ENCODE data around the gene IFRD1.

The IFRD1 gene

DNA sequence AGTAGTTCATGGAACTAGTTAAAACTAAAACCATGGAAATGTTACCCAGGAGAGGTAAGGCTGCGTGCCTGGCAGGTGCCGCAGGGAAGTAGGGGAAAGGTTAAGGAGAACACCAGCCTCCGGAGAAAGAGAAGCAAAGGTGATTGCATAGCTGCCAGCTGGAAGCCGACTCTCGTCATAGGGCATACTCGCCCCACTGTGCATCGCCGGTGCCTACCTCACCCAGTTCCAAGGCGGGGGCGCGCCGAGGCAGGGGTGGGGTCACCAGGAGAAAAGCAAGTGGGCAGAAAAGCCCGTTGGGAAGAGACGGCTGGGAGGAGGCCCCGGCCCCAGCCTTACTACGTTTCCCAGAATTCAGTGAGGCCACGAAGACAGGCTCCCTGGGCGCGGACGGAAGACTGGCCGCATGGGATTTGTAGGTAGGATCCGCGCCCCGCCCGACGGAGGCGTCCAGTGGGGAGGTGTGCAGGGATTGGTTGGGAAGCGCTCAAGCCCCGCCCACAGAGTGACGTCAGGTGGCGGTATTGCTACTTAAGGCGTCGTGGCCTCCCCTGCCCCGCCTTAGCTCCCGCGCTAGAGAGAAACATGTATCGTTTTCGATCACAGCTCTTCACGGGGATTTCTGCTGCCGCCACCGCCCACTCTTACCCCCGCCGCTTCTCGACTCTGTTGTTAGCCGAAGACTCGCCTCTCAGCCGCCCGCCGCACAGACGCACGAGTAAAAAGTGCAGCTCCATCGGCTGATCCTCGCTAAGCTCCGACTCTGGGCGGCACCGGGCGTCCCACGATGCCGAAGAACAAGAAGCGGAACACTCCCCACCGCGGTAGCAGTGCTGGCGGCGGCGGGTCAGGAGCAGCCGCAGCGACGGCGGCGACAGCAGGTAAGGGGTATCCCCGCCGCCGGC is at the start of gene IFRD1:
Gene IFRD1, plus strand, starts transcription at position 559 of the 905 bp plus-strand sequence. Its CDS starts 229 bp downstream, at position 788.
- peak; percentile 98 for DNase-seq

DNA sequence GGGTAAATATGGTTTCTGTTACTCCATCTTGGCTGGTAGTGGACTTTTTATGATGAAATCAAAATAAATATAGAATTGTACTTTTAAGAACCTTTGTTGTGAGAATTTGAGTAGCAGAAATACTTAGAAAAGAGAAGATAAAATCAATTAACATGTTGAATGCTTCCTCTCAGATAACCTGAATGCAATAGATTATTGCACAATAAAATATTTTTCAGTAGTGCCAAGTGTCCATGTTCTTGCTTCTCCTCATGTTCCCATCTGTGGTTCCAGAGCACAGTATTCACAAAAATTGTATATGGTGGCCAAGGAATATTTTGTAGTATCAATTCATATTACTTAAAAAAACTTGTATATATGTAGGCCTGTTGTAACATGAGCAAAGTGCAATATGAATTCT is 45.9 kb upstream of the IFRD1 start:
- DNase-seq = no peak

GRCh38 chr7:112405286-112405685 is 45.0 kb upstream of the IFRD1 start:
- DNase-seq = no peak

DNA sequence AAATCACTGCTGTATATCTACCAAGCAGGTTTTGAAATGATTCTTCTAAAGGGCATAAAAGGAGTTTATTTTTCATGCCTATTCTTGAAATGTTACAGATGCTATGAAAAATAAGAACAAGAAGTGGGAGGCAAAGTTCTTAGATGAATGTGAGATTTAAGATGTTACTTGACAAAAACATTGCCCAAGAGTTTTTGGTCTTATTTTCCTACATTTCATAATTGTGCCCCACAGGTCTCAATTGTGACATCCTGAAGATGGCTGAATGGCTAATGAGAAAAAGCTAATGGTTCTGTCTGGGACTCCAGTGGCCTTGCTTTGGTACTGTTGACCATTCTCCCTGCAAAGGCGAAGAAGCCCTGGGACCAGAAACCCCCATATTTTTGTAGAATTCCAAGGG is 43.0 kb upstream of the IFRD1 start:
- no peak for DNase-seq

GRCh38 chr7:112410092-112410491 is 40.2 kb upstream of the IFRD1 start:
- no peak for DNase-seq

DNA sequence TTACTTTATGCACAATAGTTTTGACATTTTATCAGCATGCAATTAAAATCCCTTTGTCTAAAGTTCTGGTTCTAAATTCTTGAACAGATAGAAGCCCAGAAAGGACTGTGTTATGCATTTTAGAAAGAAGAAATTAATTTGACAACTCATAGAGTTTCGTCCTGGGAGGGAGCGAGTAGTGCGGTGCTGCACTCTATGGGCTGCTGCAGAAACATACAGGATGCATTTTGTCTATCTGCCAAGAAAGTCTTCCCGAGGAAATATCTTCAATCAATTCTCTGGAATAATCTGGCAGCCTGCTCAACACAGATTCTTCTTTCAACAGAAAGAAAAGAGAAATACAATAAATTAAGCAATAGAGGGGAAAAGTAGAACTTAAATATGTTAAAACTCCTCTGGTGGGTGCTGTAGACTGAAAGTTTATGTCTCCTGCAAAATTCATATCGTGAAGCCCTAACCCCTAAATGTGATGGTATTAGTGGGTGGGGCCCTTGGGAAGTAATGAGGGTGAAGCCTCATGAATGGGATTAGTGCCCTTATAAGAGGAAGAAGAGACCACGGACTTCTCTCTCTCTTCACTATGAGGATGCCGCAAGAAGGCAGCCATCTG is 39.0 kb upstream of the IFRD1 start:
- no peak for DNase-seq

GRCh38 chr7:112414855-112415490 is 35.3 kb upstream of the IFRD1 start:
- DNase-seq = peak; percentile 47

GRCh38 chr7:112416127-112416526 is 34.1 kb upstream of the IFRD1 start:
- peak; percentile 30 for DNase-seq

DNA sequence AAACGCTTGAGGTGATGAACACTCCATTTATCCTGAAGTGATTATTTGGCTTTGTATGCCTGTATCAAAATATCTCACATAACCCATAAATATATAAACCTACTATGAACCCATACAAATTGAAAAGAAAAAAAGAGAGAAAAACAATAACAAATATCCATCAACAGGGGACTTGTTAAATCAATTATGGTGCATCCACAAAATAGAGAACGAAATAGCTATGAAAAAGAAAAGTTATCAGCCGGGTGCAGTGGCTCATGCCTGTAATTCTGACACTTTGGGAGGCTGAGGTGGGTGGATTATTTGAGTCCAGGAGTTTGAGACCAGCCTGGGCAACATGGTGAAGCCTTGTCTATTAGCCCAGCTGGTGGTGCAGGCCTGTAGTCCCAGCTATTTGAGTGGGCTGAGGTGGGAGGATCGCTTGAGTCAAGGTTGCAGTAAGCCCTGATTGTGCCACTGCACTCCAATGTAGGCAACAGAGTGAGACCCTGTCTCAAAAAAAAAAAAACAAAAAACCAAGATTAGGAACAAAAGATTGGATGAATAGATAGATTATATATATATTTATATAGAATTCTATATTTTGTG is 30.6 kb upstream of the IFRD1 start:
- DNase-seq = no peak

DNA sequence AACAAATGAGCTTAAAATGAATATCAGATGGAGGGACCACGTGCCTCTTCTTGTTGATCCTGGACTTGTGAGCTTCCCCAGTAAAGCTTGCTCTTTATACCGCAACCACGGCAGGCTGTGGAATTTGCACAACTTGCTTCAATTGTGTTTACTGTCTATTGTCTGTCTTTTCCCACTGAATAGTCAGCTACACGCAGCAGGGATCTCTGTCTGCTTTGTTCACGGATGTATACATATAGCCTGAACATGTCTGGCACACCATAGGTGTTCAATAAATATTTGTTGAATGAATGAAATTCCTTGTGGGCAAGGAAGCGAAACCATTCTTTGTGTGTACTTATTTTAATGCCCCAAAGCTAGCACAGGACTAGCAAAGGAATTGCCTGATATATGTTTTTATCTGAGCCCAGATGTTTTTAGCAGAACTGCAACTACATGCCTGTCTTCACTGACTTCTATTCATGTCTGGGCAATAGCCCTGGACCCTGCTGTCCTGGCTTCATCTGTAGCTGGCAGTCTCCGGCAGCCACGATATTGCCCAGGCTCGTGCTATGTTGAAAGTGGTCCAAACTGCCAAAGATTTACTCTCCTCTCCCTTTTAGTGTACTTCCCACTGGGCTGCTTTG is 29.9 kb upstream of the IFRD1 start:
- peak; percentile 14 for DNase-seq

DNA sequence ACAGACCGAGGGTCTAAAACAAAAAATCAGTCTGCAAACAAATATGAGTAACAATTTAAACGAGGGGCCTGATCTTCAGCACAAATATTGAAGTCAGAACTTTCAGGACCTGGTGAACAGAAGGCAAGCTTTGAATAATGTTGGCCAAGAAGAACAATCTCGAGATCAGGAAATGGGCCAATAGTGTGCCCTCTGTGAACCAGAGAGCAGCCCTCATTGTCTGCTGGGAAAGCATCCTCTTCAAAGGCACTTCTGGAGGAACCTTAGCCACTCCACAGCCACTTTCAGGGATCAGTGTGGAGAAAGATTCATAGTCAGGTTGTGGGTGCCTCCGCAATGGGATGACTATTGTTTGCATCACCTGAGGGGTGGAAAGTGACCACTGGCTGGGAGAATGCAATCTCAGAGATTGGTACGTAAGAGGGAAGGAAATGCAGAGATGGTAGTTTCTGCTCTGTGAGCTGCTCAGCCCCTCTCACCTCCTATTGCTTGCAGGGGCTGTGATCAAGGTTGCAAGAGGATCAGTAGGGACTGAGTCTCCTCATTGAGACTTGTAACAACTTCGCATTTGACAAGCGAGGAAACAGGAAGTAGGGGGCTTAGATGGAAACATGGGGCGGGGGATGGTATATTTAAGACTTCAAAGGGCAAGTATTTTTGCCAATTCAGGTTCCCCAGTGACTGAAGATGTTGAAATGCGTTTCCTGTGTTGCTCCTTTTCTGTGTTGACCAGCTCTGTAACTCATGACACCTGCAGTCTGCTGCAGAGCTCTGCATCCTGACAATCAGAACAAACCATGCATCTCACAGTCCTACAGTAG is 28.4 kb upstream of the IFRD1 start:
- DNase-seq = no peak

DNA sequence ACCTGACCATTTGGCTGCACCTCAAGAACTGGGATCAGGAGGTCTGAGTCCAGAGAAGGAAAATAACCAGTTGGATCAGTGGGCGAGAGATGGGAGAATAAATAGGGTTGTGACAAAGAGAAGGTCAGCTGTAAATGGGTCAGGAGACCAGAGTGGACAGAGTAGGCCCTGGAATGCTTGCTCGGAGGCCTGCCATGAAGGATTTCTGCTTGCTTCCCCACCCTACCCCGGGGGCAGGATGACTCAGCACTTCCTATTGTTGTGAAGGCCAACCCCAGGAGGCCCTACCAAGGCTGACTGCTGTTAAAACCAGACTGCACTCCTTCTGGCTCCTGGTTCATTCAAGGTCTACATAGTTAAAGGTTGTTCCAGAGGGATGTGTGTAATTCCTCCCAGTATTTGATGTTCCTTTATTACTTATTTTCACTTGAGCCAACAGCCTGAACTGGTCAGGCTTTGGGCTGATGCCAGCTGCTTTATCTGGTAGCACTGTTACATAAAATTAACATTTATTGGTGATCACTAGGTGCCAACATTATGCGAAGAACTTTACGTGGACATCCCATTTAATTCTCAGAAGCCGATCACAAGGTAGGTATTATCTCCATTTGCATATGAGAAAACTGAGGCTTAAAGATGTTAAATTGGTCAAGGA is 27.3 kb upstream of the IFRD1 start:
- DNase-seq = peak; percentile 96

GRCh38 chr7:112423987-112424386 is 26.3 kb upstream of the IFRD1 start:
- no peak for DNase-seq

- no peak for DNase-seq
Observed at GRCh38 chr7:112427984-112428383, 22.3 kb upstream of the IFRD1 start.

GRCh38 chr7:112428715-112429114 is 21.5 kb upstream of the IFRD1 start:
- no peak for DNase-seq

GRCh38 chr7:112430649-112431048 is 19.6 kb upstream of the IFRD1 start:
- DNase-seq = no peak

- no peak for DNase-seq
Observed at GRCh38 chr7:112431803-112432202, 18.5 kb upstream of the IFRD1 start.

DNA sequence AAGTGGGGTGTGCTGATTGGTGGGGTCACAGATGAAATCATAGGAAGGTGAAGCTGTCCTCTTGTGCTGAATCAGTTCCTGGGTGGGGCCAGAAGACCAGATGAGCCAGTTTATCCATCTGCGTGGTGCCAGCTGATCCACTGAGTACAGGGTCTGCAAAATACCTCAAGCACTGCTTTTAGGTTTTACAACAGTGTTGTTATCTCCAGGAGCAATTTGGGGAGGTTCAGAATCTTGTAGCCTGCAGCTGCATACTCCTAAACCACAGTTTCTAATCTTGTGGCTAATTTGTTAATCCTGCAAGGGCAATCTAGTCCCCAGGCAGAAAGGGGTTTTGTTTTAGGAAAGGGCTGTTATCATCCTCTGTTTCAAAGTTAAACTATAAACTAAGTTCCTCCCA is 17.0 kb upstream of the IFRD1 start:
- no peak for DNase-seq

GRCh38 chr7:112437072-112437471 is 13.2 kb upstream of the IFRD1 start:
- DNase-seq = peak; percentile 64

DNA sequence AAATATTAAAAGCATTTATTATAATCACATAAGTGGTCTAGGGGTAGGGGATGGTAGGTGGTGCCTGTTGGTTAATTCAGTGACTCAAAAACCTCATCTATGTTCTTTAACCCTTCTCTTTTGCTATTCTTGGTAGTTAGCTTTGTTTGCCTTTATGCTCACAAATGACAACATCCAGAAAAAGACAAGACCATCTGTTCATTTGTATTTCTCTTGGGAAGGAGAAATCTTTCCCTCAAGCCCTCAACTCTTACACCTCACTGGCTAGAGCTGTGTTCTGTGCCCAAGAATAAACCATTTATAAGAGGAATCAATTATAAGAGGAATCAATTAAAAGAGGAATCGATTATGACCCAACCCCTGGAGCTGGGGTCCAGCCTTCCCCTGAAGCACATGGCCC is 10.8 kb upstream of the IFRD1 start:
- DNase-seq = no peak

GRCh38 chr7:112442210-112442609 is 8.1 kb upstream of the IFRD1 start:
- no peak for DNase-seq

DNA sequence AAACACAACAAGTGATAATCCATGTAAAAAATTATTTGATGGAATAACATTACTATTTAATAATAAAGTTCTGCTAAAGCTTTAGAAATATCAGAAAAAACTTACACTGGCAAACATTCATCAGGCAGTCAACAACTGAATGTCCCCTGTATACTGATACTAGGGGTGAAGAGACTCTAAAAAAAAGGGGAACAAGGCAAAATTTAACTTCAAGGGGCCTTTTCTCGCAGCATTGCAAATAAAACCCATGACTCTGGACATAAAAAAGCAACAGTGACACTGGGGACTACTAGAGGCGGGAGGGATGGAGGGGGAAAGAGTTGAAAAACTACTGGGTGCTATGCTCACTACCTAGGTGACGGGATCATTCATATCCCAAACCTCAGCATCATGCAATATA is 5.8 kb upstream of the IFRD1 start:
- DNase-seq = no peak

Data from EL (cell line).